Fibroblast of lung (primary cell): Measurements from ENCODE around the gene PSD2. TPM values are rescaled to one million over a fixed set of nuclear protein-coding genes. Genes with fewer than 3 reads are reported as not detected.

Experiments
- DNase-seq, 2 donors: peaks; one replicate each; pipeline versions ENCODE4 v3.0.0 to v3.0.0-alpha.2; 2010; ENCODE audit warnings: low read depth in 2 of 2
- H2AFZ ChIP-seq: 2 replicates; pipeline ENCODE4 v1.5.1; 2012; ENCODE audit warnings: low read length, control low read depth, inconsistent platforms
- H3K27ac ChIP-seq: 2 replicates; pipeline ENCODE4 v1.5.1; 2011; ENCODE audit warnings: low read length, control low read depth; ENCODE audit not compliant: insufficient read depth
- H3K27me3 ChIP-seq: 2 replicates; pipeline ENCODE4 v1.5.1; 2011; ENCODE audit warnings: mild to moderate bottlenecking, low read length; ENCODE audit not compliant: control insufficient read depth, insufficient read depth
- H3K36me3 ChIP-seq: 2 replicates; pipeline ENCODE4 v1.5.1; 2011; ENCODE audit warnings: low read length; ENCODE audit not compliant: control insufficient read depth, insufficient read depth
- H3K4me1 ChIP-seq: 2 replicates; pipeline ENCODE4 v1.5.1; 2011; ENCODE audit warnings: low read length; ENCODE audit not compliant: control insufficient read depth, insufficient read depth; ENCODE audit errors: extremely low read depth
- H3K4me2 ChIP-seq: 2 replicates; pipeline ENCODE4 v1.5.1; 2011; ENCODE audit warnings: low read length, control low read depth; ENCODE audit not compliant: insufficient read depth; ENCODE audit errors: extremely low read depth
- H3K4me3 ChIP-seq, 4 experiments: fragments of 200-600 bp in 1 of 4; sonication (generic) in 1 of 4; replicated peaks in 1 of 4; 2 replicates each; pipeline ENCODE4 v1.5.1; 2011 to 2016; ENCODE audit warnings: low read length in 4 of 4, low read depth in 3 of 4, mild to moderate bottlenecking in 3 of 4, control low read depth in 2 of 4, inconsistent platforms in 1 of 4, mixed read lengths in 1 of 4; ENCODE audit not compliant: insufficient read depth in 1 of 4; ENCODE audit errors: control extremely low read depth in 1 of 4
- H3K79me2 ChIP-seq: 2 replicates; pipeline ENCODE4 v1.5.1; 2012; ENCODE audit warnings: mild to moderate bottlenecking, low read length, inconsistent platforms; ENCODE audit not compliant: control insufficient read depth, insufficient read depth
- H3K9ac ChIP-seq: 2 replicates; pipeline ENCODE4 v1.5.1; 2011; ENCODE audit warnings: mild to moderate bottlenecking, low read length, control low read depth; ENCODE audit not compliant: insufficient read depth
- H3K9me3 ChIP-seq: 2 replicates; pipeline ENCODE4 v1.5.1; 2012; ENCODE audit warnings: low read depth, low read length; ENCODE audit not compliant: control insufficient read depth, insufficient read depth
- H4K20me1 ChIP-seq: 2 replicates; pipeline ENCODE4 v1.5.1; 2011; ENCODE audit warnings: low read length; ENCODE audit not compliant: control insufficient read depth, insufficient read depth; ENCODE audit errors: extremely low read depth
- EZH2 ChIP-seq: IDR thresholded peaks from 2 replicates; pipeline ENCODE4 v1.5.1; 2012; ENCODE audit warnings: low read length, control low read depth, mild to moderate bottlenecking; ENCODE audit errors: missing control alignments
- polyA plus RNA-seq, 2 donors: library from polyadenylated mRNA; depleted of rRNA in 1 of 2; stranded (reverse) in 1 of 2; unstranded in 1 of 2; fragments of >200 nt; gene quantifications; 2 replicates each; pipeline ENCODE4 v1.2.1, GENCODE V29; 2011 to 2012; ENCODE audit warnings: missing spikeins in 1 of 2
- total RNA-seq: library from RNA; depleted of rRNA; stranded (reverse); fragments of >200 nt; gene quantifications from 2 replicates; pipeline ENCODE4 v1.2.1, GENCODE V29; 2014
- TF ChIP-seq, protein P1 (sequence below), 2 donors: IDR thresholded peaks in 1 of 2; conservative IDR thresholded peaks in 1 of 2; 1 replicate in 1 of 2; 2 replicates in 1 of 2; pipeline ENCODE4 v1.5.1; 2011 to 2012; ENCODE audit warnings: low read length in 2 of 2, control low read depth in 1 of 2, inconsistent platforms in 1 of 2, low read depth in 1 of 2, mild to moderate bottlenecking in 1 of 2

PSD2 gene
- total and polyA plus RNA-seq, 2 donors (not counting 1 experiment from before 2014, with no cell fraction given): 0.05 to 0.17 TPM

DNA sequence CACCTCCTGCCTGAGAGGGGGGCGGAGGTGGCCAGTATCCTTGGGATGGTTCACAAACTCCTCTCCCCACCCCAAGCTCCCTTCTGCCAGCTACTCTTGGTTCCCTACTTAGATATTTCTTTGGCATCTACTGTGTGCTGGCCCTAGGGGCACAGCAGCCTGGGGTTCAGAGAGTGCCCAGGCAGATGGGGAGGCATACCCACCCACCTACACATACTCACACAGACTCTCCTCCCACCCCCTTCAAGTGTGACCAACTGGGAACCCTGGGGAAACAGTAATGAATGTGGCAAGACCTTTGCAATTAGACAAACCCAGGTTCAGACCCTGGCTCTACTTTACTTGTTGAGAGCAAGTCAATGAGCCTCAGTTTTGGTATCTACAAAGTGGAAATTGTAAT lies 44.4 kb upstream of the PSD2 start:
- Histone ChIP-seq H3K4me1 (peaks cover 14% of the 10 kb centered on the region), H3K79me2 (no peaks in the 10 kb centered on the region), H3K9ac (no peak overlapping the region), H3K36me3 (no peaks in the 10 kb centered on the region), H3K27me3 (peaks cover 31% of the 10 kb centered on the region), H4K20me1 (no peaks in the 10 kb centered on the region), H3K27ac (no peak overlapping the region), H3K4me2 (no peak overlapping the region), H2AFZ (no peak overlapping the region), H3K4me3 (no peak overlapping the region), H3K9me3 (no peaks in the 10 kb centered on the region)
- no peak for DNase-seq
- no peak for TF ChIP-seq EZH2
- TF ChIP-seq, protein P1, sequence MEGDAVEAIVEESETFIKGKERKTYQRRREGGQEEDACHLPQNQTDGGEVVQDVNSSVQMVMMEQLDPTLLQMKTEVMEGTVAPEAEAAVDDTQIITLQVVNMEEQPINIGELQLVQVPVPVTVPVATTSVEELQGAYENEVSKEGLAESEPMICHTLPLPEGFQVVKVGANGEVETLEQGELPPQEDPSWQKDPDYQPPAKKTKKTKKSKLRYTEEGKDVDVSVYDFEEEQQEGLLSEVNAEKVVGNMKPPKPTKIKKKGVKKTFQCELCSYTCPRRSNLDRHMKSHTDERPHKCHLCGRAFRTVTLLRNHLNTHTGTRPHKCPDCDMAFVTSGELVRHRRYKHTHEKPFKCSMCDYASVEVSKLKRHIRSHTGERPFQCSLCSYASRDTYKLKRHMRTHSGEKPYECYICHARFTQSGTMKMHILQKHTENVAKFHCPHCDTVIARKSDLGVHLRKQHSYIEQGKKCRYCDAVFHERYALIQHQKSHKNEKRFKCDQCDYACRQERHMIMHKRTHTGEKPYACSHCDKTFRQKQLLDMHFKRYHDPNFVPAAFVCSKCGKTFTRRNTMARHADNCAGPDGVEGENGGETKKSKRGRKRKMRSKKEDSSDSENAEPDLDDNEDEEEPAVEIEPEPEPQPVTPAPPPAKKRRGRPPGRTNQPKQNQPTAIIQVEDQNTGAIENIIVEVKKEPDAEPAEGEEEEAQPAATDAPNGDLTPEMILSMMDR (conservative IDR thresholded peaks at IDR 0.05 in 1 of 2, IDR thresholded peaks at IDR 0.05 in 1 of 2; ENCODE audit: low read depth in 1 of 2, low read length in 2 of 2): no peak

DNA sequence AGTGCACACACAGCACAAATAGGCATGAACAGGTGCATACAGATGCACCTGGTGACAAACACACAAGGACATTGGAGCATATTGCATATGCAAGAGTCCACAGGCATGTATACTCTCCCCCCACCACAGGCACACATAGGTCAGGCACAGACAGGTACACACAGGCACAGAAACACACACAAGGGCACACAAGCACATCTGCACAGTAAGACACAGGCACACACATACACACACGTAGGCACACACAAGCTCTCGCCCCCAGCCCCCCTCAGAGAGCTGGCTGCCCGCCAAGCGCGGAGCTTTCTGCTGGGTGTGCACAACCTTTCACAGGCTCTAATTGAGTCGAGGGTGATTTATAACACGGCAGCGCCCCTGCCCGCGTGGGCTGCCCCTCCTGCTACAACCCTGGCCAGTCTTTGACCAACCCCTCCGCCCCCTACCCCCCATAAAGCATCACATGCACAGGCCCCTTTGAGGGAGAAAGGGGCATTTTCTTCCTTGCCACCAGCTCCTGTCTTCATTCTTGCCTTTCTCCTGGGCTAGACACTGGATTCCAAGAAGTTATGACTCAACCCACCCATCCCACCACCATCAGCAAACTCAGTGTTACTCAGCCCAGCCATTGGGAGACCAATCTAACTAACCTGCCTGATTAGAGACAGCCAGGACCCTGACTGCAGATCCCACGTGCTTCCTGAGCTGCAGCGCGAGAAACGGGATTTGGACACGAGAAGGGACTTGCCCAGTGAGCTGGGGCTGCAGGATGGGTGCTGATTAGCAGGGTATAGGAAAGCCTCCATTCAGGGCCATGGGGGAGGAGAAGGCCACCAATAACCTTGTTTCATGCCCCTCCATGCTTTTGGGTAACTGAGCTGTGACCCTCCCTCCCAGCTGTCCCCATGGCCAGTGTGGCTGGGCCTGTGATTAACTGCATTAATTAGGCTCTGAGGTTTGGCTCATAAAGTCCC lies 42.8 kb upstream of the PSD2 start:
- H4K20me1 ChIP-seq: no peaks in the 10 kb centered on the region
- H3K9me3 ChIP-seq: no peaks in the 10 kb centered on the region
- DNase-seq: peak in 1 of 2 donors; percentile 83
- no peak overlapping the region for H2AFZ ChIP-seq
- TF ChIP-seq, protein P1 (conservative IDR thresholded peaks at IDR 0.05 in 1 of 2, IDR thresholded peaks at IDR 0.05 in 1 of 2; ENCODE audit: low read depth in 1 of 2, low read length in 2 of 2): no peak
- no peak for TF ChIP-seq EZH2
- H3K4me2 ChIP-seq: no peak overlapping the region
- H3K27ac ChIP-seq: no peak overlapping the region
- no peaks in the 10 kb centered on the region for H3K79me2 ChIP-seq
- peaks cover 40% of the 10 kb centered on the region for H3K27me3 ChIP-seq
- peaks cover under 1% of the 10 kb centered on the region for H3K4me1 ChIP-seq
- H3K36me3 ChIP-seq: no peaks in the 10 kb centered on the region
- H3K9ac ChIP-seq: no peak overlapping the region
- H3K4me3 ChIP-seq: no peak overlapping the region

DNA sequence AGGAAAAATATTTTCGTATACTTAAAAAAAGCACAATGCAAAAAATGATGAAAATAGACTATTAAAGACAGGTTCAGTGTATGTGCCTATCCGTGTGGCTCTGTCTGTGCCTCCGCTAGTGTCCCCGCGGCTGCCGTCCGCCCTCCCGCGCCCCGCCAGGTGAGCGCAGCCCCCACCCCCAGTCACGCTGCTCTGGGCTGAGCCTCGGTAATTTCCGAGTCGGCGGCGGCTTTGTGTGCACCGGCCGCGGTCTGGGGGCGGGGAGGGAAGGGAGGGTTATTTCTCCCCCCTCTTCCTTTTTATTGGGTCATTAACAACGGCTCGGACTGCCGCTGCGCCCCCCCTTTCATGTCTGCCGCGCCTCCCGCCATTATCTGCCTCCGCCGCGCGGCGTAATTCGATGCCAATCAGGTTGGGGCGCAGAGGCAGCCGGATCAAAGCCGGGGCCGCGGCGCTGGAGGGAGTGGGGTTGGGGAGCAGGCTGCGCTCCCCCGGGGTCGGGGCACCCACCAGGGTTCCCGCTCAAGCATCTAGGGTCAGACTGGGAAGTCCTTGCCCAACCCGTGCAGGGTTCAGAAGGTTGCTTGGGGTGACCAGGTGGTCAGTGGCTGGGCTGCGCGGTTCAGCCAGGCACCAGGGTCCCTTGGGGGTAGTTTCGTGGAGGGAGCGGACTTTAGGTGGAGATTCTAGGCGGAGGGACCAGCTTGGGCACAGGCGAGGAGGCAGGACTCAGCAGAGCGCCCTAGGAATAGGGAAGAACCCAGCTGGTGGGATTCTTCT lies 39.5 kb upstream of the PSD2 start:
- no peak overlapping the region for H3K4me2 ChIP-seq
- peak in 1 of 2 donors; percentile 12 for DNase-seq
- H3K9me3 ChIP-seq: no peaks in the 10 kb centered on the region
- H3K9ac ChIP-seq: no peak overlapping the region
- no peak overlapping the region for H3K27ac ChIP-seq
- H3K79me2 ChIP-seq: no peaks in the 10 kb centered on the region
- no peak overlapping the region for H3K4me3 ChIP-seq
- no peaks in the 10 kb centered on the region for H4K20me1 ChIP-seq
- no peaks in the 10 kb centered on the region for H3K4me1 ChIP-seq
- no peaks in the 10 kb centered on the region for H3K36me3 ChIP-seq
- TF ChIP-seq EZH2: peak; percentile 21
- TF ChIP-seq, protein P1 (conservative IDR thresholded peaks at IDR 0.05 in 1 of 2, IDR thresholded peaks at IDR 0.05 in 1 of 2; ENCODE audit: low read depth in 1 of 2, low read length in 2 of 2): no peak
- H3K27me3 ChIP-seq: peaks cover 37% of the 10 kb centered on the region
- H2AFZ ChIP-seq: no peak overlapping the region
